ENCODE measurements around the gene PIK3CD.

PIK3CD gene

GRCh38 chr1:9720785-9721605 is 69.5 kb downstream of the PIK3CD start:
- DNase-seq: no peak

GRCh38 chr1:9721606-9722377 is 70.3 kb downstream of the PIK3CD start:
- peak; percentile 25 for DNase-seq

GRCh38 chr1:9722378-9722749 is 70.8 kb downstream of the PIK3CD start:
- DNase-seq: no peak

- no peak for DNase-seq
Measured at GRCh38 chr1:9723068-9723805, 71.7 kb downstream of the PIK3CD start.

DNA sequence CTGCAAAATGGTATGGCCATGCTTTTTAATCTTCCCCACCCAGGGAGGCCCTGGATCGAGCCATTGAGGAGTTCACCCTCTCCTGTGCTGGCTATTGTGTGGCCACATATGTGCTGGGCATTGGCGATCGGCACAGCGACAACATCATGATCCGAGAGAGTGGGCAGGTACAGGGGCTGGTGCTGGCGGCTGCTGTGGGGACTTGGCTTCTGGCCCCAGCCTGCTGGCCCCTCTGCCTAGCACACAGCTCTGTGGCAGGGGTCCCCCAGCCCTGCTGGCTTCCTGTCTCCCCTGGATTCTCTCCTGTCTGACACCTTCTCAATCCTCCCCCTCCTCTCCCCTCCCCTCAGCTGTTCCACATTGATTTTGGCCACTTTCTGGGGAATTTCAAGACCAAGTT is 72.4 kb downstream of the PIK3CD start:
- no peak for DNase-seq

DNA sequence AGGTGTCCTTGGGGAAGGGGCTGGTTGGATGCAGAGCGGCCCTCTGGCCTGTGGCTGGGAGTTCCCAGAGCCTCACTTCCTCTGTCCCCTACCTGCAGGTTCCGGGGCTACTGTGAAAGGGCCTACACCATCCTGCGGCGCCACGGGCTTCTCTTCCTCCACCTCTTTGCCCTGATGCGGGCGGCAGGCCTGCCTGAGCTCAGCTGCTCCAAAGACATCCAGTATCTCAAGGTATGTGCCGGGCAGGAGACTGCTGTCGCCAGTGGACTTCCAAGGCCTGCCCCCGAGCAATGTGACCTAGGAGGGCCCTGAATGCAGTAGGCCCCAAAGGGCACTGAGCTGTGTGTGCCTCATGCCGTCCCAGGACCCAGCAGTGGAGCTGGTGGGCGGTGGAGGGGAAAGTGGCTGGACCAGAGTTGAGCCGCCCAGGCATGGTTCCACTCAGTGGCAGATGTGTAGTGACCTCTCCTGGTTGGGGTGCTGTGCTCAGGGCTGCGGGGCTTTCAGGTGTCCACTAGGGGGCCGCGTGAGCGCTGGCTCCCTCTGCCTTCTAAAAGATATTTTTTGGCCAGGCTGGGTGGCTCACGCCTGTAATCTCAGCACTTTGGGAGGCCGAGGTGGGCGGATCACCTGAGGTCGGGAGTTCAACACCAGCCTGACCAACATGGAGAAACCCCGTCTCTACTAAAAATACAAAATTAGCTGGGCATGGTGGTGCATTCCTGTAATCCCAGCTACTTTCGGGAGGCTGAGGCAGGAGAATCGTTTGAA is 73.4 kb downstream of the PIK3CD start:
- DNase-seq: peak; percentile 51

DNA sequence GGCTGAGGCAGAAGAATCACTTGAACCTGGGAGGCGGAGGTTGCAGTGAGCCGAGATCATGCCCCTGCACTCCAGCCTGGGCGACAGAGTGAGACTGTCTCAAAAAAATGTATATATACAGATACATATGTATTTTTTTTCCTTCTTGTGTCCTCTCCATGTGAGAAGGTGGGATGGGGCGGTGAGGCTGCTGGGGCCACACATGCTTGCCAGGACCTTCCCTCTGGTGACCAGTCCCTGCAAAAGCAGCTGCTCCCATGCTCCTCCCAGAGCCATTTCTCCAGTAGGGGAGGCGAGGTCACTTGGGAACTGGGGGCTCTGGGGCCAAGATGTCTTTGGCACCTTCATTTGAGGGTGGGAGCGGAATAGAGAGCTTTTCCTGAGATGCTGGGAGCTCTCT is 74.9 kb downstream of the PIK3CD start:
- DNase-seq: no peak

GRCh38 chr1:9726905-9727595 is 75.5 kb downstream of the PIK3CD start:
- DNase-seq: no peak

- DNase-seq: no peak
Measured at GRCh38 chr1:9728451-9729295, 77.1 kb downstream of the PIK3CD start.

DNA sequence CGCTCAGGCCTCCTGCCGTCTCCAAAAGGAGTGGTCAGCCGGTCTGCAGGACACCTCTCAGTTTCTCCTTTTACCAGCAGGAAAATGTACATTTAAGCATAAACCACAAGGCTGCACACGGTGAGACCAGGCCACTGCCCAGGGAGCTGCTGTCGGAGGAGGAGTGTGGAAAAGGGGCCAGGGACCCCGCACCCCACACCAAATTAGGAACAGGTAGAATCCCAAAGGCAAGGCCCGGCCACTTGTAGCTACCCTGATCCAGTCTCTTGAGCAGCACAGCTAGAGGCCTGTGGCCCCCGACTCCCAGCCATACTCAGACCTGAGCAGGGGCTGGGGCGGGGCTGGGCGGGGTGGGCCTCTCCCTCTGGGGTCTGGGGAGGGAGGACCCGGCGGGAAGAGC is 78.0 kb downstream of the PIK3CD start:
- no peak for DNase-seq

- no peak for DNase-seq
Measured at GRCh38 chr1:9730096-9730901, 78.8 kb downstream of the PIK3CD start.

DNA sequence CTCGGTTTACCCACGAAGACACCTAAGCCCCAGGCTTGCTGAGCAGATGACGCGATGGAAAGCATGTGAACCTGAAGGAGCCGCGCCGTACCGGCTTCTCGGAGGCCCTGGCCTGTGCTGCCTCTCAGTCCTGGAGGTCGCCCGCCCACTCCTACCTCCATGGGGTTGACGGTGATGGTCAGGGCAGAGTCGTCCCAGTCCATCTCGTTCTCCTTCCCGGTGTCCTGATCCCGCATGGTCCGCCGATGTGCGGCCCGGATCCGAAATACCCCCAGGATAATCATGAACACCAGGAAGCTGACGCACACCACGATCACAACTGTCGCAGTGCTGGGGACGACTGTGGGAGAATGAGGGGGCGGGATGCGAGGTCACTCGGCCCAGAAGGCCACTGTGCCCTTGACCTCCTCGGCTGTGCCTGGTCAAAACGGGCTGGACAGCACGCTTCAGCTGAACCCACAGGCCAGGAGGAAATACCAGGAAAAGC is 79.6 kb downstream of the PIK3CD start:
- DNase-seq: no peak

DNA sequence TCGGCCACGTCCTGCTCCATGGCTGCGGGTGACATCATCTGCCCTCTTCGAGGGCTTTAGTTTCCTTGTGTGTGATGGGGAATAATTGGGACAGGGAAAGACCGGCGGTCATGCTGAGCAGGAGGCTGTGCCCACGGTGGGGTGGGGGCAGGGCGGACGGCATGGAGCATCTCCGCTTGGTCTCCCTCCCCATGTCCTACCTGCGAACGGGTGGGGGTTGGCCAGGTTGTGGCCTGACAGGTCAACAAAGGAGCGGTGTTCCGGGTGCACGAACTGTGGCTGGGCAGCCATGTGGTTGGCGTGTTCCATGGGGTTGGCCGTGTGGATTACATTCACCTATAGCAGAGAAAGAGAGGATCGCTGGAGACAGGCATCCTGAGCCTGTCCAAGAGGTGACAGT is 80.0 kb downstream of the PIK3CD start:
- DNase-seq: no peak

GRCh38 chr1:9732123-9732971 is 80.8 kb downstream of the PIK3CD start:
- DNase-seq: no peak

DNA sequence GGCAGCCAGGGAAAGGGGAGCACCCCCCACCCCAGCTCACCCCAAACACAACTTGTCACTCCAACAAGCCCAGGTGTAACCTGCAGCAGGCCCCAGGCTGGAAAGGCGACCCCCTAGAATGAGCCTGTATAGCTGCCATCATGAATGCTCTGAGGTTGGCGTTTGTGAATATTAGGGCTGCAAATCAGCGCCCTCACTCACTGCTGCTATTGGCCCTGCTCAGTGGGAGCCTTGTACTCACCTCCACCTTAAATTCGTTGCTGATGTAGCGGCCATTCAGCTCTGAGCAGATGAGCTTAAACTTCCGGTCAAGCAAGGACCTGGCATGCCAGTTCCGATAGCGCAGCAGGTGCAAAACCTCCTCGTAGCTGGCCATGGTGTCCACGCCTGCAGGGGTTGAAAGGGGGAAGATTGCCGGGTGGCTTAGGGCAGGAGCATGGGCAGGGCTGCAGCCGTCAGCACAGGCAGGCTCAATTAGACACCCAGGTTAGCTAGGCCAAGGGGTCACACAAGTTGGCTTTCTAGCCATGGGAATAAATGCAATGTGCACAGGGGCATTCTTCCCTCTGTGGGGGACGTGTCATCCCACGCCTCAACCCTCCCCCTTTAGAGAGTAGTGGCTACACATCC is 81.7 kb downstream of the PIK3CD start:
- no peak for DNase-seq

GRCh38 chr1:9735800-9736199 is 84.3 kb downstream of the PIK3CD start:
- no peak for DNase-seq

- DNase-seq: no peak
Measured at GRCh38 chr1:9736241-9736640, 84.7 kb downstream of the PIK3CD start.

DNA sequence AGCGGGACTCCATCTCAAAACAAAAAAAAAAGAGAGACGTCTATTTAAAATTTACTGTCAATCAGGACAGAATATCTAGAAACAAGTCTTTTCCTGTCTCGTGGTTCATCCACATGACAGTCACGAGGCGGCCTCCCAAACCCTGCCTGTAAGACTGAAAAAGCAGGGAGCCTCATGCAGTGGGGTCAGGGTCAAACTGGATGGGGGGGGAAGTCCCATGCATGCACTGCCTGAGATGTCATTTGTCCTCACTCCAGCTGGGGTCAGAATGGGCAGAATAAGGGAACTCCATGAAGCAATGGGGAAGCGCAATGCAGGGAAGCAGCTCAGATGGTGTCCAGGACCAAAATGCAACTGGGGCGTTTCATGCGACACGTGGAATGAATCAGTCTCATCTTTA is 85.5 kb downstream of the PIK3CD start:
- DNase-seq: no peak

All from fibroblast of skin of back (primary cell).